Endometrium (tissue), 2 donors: ENCODE measurements around the gene B3GNT7.
"Not testable (repeated sequence)": the region's sequence is repeated elsewhere in the genome, so short reads cannot be mapped to it uniquely, and the experiment has no call there.

Experiments used
- FAIRE-seq: peaks from 2 replicates; lab custom pipeline; 2012; peaks lifted over from hg19 to GRCh38; lab: Jason Lieb, UNC
- donor health status: control.
- donor health status: control.

The B3GNT7 gene

DNA sequence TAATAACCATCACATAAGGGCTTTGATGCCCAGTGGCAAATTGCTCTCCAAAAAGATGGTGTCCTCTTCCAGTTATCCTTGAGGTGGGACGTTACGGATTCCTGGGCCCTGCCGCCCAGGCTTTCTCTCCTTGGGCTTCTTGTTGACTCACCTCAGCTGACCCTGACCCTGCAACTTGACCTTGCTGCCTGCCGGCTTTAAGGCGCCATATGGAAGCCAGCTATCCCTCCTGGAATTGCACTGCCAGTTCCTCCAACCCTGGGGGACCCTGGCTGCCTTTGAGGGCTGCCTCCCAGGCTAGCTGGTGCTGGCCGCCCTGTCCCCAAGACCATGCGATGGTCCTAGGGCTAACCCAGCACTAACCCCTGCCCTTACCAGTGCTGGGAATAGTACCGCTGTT, 28.3 kb upstream of the B3GNT7 start:
- FAIRE-seq: no peak

DNA sequence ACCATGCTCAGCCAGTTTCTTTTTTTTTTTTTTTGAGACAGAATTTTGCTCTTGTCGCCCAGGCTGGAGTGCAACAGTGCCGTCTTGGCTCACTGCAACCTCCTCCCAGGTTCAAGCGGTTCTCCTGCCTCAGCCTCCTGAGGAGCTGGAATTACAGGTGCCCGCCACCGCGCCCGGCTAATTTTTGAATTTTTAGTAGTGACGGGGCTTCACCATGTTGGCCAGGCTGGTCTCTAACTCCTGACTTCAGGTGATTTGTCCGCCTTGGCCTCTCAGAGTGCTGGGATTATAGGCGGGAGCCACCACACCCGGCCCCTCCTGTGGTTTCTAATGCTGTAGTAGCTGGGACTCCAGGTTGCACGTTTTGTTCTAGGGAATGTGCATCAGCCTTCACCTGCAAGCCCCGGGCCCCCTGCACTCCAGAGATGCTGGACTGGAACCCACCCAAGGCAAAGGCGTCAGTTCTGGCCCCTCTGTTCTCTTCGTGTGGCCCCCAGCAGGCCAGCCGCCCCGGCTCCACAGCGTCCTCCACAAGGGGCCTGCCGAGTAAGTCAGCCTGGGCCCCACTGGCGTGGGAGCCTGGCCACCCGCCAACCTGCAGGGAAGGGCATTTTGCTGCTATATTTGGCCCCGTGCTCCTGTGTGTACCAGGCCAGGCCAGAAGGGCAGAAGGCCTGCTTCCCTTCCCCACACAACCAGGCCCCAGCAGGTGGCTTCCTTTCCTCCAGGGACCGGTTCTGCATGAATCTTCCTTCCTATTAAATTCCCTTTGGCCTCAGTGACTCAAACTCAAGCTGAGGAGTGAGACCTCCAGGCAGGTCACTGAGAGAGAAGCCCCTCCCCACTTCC, 25.7 kb upstream of the B3GNT7 start:
- no peak for FAIRE-seq

DNA sequence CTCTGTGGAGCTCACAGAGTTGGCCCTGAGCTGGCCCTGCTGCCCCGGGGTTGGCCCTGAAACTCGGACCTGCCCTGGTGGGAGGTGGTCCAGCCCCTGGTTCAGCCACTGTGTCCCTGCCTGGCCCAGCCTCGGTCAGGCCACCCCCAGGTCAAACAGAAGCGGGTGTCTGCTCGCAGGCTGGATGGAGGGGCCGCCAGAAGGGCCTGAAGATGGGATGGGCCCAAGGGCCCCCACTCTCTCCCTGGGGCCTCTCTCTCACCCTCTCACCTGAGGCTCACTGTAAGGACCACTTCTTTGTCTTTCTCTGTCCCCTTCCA, 25.1 kb upstream of the B3GNT7 start:
- FAIRE-seq: no peak

DNA sequence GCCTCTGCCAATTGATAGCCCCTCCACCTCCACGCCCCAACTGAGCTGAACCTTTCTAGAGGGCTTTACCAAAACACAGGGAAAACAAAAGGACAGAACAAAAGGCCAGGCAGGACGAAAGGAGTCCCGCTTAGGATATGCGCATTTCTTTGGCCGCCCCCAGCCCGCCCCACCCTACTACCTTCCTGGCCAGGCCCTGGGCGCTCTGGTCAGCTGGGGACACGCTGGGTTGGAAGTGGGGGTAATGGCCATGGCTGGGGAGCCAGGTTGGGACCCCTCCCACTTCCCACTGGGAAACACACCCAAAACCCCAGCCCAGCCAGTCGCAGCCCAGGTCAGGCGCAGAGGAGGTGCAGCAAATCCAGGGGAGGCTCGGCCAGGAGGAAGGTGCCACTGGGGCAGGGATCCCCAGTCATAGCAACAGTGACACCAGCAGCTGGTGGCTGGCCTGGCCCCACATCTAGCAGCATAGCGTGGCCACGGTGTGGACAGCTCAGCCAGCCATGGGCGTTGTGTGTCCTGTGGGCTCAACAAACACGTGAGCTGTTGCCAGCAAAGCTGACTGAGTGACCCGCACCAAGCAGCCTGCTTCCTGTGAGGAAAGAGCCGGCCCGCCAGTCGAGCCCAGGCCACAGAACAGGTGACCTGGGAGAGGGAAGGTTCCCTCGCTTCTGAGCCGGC, 24.6 kb upstream of the B3GNT7 start:
- no peak for FAIRE-seq

DNA sequence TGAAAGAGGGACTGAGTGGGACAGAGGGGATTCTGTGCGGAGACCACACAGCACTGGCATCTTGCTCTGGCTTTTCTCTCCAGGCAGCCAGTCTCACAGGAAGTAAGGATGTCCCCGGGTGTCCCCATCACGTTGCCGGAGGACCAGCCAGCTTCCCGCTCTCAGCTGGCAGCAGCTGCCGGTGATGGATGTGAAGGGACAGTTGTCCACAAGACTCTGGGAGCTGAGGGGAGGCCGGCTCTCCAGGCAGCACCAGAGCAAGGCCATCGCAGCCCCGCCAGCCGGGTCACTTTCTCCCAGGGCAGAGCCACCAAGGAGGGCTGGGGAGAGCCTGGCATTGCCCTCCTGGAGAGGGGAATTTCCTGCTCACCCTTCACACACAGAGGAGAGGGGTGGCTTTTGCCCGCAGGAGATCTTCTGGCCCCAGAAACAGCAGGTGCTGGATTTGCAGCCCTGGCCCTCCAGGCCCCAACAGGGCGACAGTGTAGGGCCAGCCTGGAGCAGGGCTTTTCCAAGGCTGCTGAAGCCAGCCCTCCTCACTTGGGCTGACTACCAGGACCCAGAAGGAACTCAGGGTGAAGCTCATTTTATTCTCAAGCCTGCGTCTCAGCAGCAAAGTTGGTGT, 24.0 kb upstream of the B3GNT7 start:
- FAIRE-seq: no peak

DNA sequence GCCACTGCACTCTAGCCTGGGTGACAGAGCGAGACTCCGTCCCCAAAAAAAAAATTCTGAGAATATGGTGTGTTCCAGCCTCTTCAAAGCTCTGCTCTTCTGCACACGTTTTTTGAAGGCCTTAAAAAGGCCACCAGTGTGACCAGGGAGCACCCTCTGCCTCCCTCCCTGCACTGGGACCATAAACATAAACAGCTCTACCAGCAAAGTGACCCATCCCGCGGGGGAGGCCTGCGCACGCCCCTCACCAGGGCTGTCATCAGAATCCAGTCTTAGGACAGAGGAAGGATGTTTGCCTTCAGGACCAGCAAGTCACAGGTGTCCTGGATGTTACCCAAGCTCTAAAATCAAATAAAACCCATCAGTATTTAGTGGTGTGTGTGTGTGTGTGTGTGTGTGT, 23.2 kb upstream of the B3GNT7 start:
- no peak for FAIRE-seq

DNA sequence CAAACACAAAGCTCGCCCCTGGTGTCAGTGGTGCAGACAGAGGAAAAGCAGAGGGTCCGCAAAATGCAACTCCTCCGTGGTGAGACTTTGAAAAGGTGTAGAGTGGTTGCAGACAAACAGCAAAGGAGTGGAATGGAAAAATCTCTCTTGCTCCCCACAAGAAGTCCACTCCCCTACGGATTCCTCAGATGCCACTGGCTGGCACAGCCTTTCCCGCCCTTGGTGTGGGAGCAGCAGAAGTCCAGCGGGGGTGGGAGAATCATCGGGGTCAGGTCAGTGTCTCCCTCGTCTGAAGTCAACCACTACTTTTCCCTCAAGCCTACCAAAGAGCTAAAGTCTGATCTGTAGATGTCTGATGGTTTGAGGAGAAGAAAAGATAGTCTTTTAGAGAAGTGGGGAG, 22.3 kb upstream of the B3GNT7 start:
- FAIRE-seq: no peak

DNA sequence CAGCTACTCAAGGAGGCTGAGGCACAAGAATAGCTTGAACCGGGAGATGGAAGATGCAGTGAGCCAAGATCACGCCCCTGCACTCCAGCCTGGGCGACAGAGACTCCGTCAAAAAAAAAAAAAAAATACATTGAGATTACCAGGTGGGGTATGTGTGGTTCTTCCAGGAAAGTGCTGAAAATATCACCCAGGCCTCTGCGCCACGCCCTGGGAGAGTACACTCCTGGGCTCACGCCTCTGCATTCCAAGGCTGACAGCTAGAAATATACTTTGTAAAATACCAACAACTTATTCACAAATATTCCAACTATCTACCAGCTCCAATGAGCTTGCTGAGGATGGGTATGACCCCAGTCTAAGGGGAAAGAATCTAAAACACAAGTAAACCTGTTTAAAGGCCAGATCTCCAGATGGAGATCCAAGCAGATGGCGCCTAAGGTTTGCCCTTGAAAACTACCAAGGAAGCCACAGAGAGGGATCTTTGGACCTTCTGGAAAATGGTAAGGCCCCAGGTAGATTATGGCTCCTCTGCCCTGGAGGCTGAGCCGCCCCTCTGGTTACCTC, 21.6 kb upstream of the B3GNT7 start:
- FAIRE-seq: no peak

DNA sequence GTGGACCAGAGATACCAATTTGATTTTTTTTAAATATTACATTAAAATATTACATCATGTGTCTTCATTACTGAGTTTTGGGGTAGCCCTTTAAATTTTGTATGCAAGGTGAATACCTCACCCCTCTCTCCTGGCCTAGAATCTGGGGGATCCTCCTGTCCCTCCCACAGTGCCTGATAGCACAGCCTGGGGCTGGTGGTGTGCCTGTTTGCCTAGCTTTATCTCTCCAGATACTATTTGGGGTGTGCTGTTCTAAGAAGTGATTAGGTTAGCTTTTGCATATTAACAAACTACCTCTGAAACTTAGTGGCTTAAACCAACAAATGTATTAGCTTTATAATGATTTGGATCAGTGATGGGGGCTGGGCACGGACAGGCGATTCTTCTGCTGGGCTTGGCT, 20.7 kb upstream of the B3GNT7 start:
- FAIRE-seq: no peak

DNA sequence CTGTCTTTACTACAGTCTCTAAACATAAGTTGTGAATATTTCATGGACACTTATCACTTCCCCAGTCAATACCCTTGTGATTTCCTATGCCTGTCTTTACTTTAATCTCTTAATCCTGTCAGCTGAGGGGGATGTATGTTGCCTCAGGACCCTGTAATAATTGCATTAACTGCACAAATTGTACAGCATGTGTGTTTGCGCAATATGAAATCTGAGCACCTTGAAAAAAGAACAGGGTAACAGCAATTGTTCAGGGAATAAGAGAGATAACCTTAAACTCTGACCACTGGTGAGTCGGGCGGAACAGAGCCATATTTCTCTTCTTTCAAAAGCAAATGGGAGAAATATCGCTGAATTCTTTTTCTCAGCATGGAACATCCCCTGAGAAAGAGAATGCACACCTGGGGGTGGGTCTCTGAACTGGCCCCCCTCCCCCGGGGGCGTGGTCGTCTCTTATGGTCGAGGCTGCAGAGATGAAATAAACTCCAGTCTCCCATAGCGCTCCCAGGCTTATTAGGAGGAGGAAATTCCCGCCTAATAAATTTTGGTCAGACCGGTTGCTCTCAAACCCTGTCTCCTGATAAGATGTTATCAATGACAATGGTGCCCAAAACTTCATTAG, 19.4 kb upstream of the B3GNT7 start:
- FAIRE-seq: not testable (repeated sequence)

DNA sequence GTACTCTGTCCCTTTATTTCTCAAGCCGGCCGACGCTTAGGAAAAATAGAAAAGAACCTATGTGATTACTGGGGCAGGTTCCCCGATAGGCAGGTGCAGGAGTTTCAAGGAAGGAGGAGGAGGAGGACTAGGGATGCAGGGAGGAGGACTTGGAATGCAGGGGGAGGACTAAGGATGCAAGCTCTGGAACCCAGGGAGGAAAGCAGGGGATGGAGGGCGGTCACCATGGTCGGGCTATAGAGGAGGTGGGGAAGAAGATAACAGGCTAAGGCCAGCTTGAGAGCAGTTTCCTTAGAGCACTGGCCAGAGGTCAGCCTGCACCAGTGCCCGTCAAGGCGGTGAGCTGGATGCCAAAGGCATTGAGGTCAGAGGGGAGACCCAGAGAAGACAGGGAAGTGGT, 18.7 kb upstream of the B3GNT7 start:
- FAIRE-seq: no peak

DNA sequence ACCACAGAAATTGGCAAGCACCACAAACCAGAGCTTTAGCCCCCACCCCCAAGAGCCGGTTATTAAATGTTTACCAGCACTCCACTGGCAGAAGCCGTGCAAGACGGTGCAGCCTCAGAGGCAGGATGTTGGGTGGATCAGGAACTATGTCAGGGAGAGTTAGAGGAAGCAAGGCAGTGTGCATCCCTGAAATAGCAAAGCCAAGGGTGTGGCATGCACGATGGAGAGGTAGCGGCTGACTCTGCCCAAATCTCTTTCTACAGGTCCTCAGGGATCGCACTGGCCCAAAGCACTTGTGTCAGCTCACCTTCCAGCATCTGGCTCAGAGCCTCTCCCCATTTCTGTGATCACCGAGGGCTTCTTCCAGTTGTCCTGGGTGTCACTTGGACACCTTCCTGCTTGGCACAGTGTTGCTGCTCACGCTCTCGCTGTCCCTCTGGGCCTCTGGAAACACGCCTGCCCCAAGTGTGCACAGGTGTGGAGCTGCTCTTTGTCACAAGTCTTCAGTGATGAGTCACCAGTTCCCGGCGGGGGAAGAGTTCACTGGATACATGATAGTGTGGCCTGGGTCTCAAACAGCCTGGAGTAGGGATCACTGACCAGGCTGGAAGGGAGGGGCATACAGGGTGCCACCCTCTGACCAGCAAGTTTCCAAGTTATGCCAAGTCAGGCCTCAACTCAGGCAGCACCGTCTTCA, 17.3 kb upstream of the B3GNT7 start:
- no peak for FAIRE-seq

DNA sequence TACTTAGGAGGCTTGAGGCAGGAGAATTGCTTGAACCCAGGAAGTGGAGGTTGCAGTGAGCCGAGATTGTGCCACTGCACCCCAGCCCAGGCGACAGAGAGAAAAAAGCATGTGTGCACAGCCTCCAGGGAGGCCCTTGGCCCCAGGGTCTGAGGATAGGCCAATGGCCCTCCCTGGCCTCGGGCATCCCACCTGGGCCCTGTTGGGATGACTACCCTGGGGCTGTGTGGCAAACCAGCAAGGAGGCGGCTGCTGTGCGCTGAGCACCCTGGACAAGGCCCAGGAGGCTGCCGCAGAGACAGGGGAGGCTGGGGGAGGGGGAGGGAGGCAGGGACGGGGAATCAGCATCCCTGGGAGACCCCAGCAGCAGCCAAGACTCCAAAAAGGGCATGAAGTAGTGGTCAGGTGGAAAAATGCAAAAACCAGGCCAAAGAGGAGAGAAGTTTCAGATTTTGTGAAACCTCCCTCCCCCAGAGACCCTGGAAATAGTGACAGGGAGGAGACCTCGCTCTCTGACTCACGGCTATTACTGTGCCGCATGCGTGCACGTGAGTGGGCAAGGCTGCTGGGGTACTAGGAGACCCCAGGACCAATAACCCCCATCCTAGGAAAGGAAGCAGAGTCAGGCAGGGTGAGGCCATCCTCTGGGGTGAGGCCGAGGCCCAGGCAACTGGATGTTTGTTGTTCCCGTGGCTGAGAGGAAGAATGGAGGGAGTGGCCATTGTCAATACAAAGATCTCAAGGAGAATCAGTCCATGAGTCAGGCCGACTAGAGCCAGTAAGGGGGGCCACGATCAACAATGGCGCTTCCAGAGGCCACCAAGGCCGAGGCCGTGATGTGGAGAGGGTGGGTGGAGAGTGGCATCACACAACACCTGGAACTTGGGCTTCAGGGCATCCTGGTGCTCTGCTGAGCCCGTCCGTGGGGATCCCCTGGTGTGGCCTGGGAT, 16.0 kb upstream of the B3GNT7 start:
- no peak for FAIRE-seq

DNA sequence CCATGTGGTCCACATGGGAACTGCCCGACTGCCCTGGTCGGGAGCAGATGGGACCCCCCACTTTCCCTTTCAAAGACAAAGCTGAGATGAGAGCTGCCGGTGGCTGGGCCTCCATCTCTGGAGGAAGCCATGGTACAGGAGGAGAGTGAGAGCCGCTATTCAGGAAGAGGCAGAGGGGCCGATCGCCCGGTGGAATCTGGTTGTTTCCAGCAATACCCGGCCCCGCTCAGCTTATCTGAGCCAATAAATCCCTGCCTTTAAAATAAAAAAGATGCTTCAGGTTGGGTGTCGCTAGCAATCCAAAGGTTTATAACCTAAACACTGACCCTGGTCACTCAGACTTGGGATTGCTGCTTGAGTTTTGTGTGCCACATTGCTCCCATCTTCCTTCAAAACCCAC, 15.2 kb upstream of the B3GNT7 start:
- FAIRE-seq: no peak

DNA sequence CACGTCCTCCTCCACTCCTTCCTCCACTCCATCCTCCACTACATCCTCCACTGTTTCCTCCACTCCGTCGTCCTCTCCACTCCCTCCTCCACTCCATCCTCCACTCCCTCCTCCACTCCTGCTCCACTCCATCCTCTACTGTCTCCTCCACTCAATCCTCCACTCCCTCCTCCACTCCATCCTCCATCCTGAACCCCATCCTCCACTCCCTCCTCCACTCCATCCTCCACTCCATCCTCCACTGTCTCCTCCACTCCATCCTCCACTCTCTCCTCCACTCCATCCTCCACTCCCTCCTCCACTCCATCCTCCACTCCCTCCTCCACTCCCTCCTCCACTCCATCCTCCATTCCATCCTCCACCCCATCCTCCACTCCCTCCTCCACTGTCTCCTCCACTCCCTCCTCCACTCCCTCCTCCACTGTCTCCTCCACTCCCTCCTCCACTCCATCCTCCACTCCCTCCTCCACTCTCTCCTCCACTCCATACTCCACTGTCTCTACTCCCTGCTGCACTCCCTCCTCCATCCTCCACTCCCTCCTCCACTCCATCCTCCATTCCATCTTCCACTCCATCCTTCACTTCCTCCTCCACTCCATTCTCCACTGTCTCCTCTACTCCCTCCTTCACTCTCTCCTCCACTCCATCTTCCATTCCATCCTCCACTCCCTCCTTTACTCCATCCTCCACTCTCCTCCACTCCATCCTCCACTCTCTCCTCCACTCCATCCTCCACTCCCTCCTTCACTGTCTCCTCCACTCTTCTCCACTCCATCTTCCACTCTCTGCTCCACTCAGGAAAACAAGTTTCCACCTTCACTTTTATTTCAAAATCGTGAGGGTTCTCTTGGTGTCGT, 14.3 kb upstream of the B3GNT7 start:
- FAIRE-seq: no peak

DNA sequence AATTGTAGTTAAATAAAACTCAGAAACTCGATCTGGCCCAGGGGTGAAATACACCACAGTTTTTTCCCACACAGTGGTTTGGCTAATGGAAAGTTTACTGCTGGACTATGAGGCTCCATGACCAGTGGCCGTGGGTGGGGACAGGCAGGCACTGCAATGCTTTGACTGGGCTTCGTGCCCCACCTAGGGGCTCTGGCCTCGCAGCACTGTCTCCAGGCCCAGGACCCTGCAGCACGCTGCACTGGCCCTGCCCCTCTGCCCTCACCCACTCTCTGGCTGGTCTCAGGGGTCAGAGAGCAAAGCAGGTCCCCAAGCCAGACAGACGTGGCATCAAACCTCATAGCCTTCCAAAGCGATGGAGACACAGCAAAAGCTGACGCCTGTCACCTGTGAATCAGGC, 13.4 kb upstream of the B3GNT7 start:
- no peak for FAIRE-seq

DNA sequence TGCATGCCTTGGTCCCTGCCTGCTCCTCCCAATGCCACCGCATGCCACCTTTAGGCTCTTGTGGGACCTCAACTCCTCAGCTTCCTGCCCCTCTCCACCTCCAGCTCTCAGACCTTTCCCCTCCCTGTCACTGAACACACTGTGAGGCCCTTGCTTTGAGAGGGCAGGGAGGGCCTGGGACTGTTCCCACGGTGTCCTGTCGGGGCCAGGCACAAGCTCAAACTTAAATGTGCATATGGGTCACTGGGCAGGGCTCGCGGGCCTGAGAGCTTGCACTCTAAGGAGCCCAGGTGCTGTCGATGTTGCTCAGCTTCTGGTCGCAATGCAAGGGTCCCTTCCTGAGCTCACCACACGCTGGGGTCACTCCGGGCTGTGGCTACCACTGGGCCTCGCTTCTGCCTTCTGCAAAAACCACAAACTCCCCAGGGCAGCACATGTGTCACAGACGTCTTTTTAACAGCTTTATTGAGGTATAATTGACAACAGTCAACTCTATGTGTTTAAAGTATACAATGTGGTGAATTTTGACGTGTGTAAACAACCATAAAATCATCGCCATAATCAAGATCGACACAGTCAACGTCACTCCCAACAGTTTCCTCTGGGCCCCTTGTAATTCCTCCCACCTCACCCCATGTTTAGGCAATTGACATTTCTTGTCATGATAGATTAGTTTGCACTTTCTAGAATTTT, 11.9 kb upstream of the B3GNT7 start:
- FAIRE-seq: no peak

DNA sequence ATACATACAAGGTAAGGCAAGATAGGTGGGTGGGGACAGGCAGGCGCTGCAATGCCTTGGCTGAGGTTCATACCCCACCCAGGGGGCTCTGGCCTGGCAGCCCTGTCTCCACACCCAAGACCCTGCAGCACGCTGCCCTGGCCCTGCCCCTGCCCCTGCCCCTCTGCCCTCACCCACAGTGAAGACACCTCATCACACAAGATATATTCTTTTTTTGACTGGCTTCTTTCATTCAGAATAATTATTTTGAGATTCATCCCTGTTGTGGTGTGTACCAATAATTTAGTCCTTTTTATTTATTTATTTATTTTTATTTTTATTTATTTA, 11.4 kb upstream of the B3GNT7 start:
- no peak for FAIRE-seq

DNA sequence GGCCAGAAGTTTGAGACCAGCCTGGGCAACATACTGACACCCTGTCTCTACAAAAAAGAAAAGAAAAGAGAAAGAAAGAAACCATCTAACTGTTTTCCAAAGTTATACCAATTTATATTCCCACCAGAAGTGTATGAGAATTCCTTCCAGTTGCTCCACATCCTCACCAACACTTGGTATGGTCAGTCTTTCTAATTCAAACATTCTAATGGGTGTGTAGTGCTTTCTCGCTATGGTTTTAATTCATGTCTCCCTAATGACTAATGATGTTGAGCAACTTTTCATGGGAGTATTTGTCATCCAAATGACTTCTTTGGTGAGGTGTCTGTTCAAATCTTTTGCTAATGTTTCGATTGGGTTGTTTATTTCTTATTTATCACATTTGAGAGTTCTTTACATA, 10.5 kb upstream of the B3GNT7 start:
- no peak for FAIRE-seq

DNA sequence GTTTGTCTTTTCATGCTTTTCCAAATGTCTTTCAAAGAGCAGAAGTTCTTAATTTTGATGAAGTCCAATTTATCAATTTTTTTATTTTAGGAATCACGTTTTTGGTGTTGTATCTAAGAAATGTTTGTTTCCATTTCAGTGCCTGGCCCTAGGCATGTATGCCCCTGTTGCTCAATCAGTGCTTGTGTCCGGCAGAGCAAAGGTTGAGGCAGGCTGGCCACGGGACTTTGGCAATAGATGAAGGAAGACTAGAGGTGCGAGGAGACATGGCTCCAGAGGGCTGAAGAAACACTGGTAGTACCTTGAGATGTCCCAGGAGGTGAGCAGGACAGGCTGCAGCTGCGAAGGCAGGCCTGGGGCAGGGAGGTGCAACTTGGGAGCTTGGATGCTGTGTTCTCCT, 10.1 kb upstream of the B3GNT7 start:
- no peak for FAIRE-seq
